WTC11 (cell line): ENCODE data around the gene UVRAG. TPM values are rescaled to one million over a fixed set of nuclear protein-coding genes. Genes with fewer than 3 reads are reported as not detected.

Experiments
- ATAC-seq: fragments of 200-7000 bp; cut with Tn5 transposase; 2 replicates; pipeline ENCODE4 v1.10.0; 2021; ENCODE audit warnings: mild to moderate bottlenecking, moderate library complexity
- CTCF ChIA-PET: fragments of 300-600 bp; sonication (Branson Sonifier 250); formaldehyde crosslinking; loops from one replicate; lab custom pipeline; 2021; ENCODE audit warnings: antibody characterized with exemption; lab: Charles Lee
- POLR2A ChIA-PET: fragments of 350-600 bp; sonication (Branson Sonifier 250); formaldehyde crosslinking; loops from one replicate; lab custom pipeline; 2021; ENCODE audit warnings: antibody characterized with exemption; lab: Charles Lee
- DNase-seq: peaks from one replicate; pipeline ENCODE4 v3.0.0; 2021; ENCODE audit warnings: low spot score
- H3K27ac Mint-ChIP-seq: 2 replicates; pipeline ENCODE4 v1.8.0; 2021; ENCODE audit warnings: mixed read lengths
- H3K27me3 Mint-ChIP-seq: 2 replicates; pipeline ENCODE4 v1.8.0; 2021; ENCODE audit warnings: low read depth, mild to moderate bottlenecking, moderate library complexity, mixed read lengths
- H3K36me3 Mint-ChIP-seq: 2 replicates; pipeline ENCODE4 v1.8.0; 2021; ENCODE audit warnings: mixed read lengths
- H3K4me1 Mint-ChIP-seq: 2 replicates; pipeline ENCODE4 v1.8.0; 2022; ENCODE audit warnings: mixed read lengths
- H3K4me3 Mint-ChIP-seq: 2 replicates; pipeline ENCODE4 v1.8.0; 2021; ENCODE audit warnings: mild to moderate bottlenecking, moderate library complexity, mixed read lengths
- H3K9me3 Mint-ChIP-seq: 2 replicates; pipeline ENCODE4 v1.8.0; 2021; ENCODE audit warnings: mixed read lengths
- ARID4B ChIP-seq: sonication (generic); formaldehyde crosslinking; IDR thresholded peaks from 2 replicates; pipeline ENCODE4 v1.8.0; 2023; ENCODE audit warnings: missing genetic modification reagents, mild to moderate bottlenecking, borderline replicate concordance
- CBFB ChIP-seq: sonication (generic); formaldehyde crosslinking; IDR thresholded peaks from 2 replicates; pipeline ENCODE4 v1.8.1; 2022; ENCODE audit warnings: mild to moderate bottlenecking, low read depth, missing genetic modification reagents
- E2F5 ChIP-seq: sonication (generic); formaldehyde crosslinking; IDR thresholded peaks from 2 replicates; pipeline ENCODE4 v1.8.1; 2022; ENCODE audit warnings: mild to moderate bottlenecking, moderate library complexity, missing genetic modification reagents
- ESRRA ChIP-seq: sonication (generic); formaldehyde crosslinking; IDR thresholded peaks from 2 replicates; pipeline ENCODE4 v1.8.1; 2022; ENCODE audit warnings: mild to moderate bottlenecking, missing genetic modification reagents, borderline replicate concordance
- FOXP4 ChIP-seq: sonication (generic); formaldehyde crosslinking; IDR thresholded peaks from 2 replicates; pipeline ENCODE4 v1.8.0; 2022; ENCODE audit warnings: mild to moderate bottlenecking, missing genetic modification reagents
- GTF2I ChIP-seq: fragments of 250-450 bp; sonication (Bioruptor Pico); conservative IDR thresholded peaks from 2 replicates; pipeline ENCODE4 v1.4.0; 2021; ENCODE audit warnings: mild to moderate bottlenecking
- KAT7 ChIP-seq: sonication (generic); formaldehyde crosslinking; IDR thresholded peaks from 2 replicates; pipeline ENCODE4 v1.8.1; 2023; ENCODE audit warnings: missing genetic modification reagents, mild to moderate bottlenecking, borderline replicate concordance
- MLX ChIP-seq: sonication (generic); formaldehyde crosslinking; IDR thresholded peaks from 2 replicates; pipeline ENCODE4 v1.8.1; 2023; ENCODE audit warnings: mild to moderate bottlenecking, missing genetic modification reagents, moderate library complexity
- NR3C1 ChIP-seq: sonication (generic); formaldehyde crosslinking; conservative IDR thresholded peaks from 2 replicates; pipeline ENCODE4 v1.8.1; 2023; ENCODE audit warnings: low read depth, mild to moderate bottlenecking, missing genetic modification reagents
- OVOL2 ChIP-seq: fragments of 250-450 bp; sonication (Bioruptor Pico); IDR thresholded peaks from 2 replicates; pipeline ENCODE4 v1.9.0; 2021; ENCODE audit warnings: mild to moderate bottlenecking, borderline replicate concordance
- PRRX2 ChIP-seq: fragments of 250-450 bp; sonication (Bioruptor Pico); IDR thresholded peaks from 2 replicates; pipeline ENCODE4 v1.8.0; 2021; ENCODE audit warnings: mild to moderate bottlenecking
- RORB ChIP-seq: fragments of 250-450 bp; sonication (Bioruptor Pico); IDR thresholded peaks from 2 replicates; pipeline ENCODE4 v1.9.0; 2021; ENCODE audit warnings: mild to moderate bottlenecking
- SOX15 ChIP-seq: fragments of 250-450 bp; sonication (Bioruptor Pico); IDR thresholded peaks from 2 replicates; pipeline ENCODE4 v1.9.0; 2021; ENCODE audit warnings: mild to moderate bottlenecking
- TCF7 ChIP-seq: sonication (generic); formaldehyde crosslinking; IDR thresholded peaks from 2 replicates; pipeline ENCODE4 v1.8.0; 2022; ENCODE audit warnings: mild to moderate bottlenecking, low read depth, missing genetic modification reagents, moderate library complexity
- TEAD1 ChIP-seq: sonication (generic); formaldehyde crosslinking; IDR thresholded peaks from 2 replicates; pipeline ENCODE4 v1.8.0; 2022; ENCODE audit warnings: mild to moderate bottlenecking, missing genetic modification reagents
- TP53 ChIP-seq: sonication (generic); formaldehyde crosslinking; IDR thresholded peaks from 2 replicates; pipeline ENCODE4 v1.8.1; 2023; ENCODE audit warnings: mild to moderate bottlenecking, missing genetic modification reagents
- USF2 ChIP-seq: sonication (generic); formaldehyde crosslinking; IDR thresholded peaks from 2 replicates; pipeline ENCODE4 v1.8.1; 2023; ENCODE audit warnings: mild to moderate bottlenecking, missing genetic modification reagents, moderate library complexity
- ZMAT4 ChIP-seq: fragments of 250-450 bp; sonication (Bioruptor Pico); IDR thresholded peaks from 2 replicates; pipeline ENCODE4 v1.9.0; 2021; ENCODE audit warnings: mild to moderate bottlenecking
- ZNF281 ChIP-seq: sonication (generic); formaldehyde crosslinking; IDR thresholded peaks from 2 replicates; pipeline ENCODE4 v1.8.0; 2023; ENCODE audit warnings: mild to moderate bottlenecking, missing genetic modification reagents
- ZNF671 ChIP-seq: fragments of 250-450 bp; sonication (Bioruptor Pico); IDR thresholded peaks from 2 replicates; pipeline ENCODE4 v1.8.0; 2021; ENCODE audit warnings: mild to moderate bottlenecking
- total RNA-seq: library from RNA; stranded (reverse); gene quantifications from 3 replicates; pipeline ENCODE4 v1.2.3, GENCODE V29; 2021

UVRAG gene
- total RNA-seq, 1 experiment from 2014 or later, result 14.5 TPM

GRCh38 chr11:75939516-75939915 lies 124.5 kb downstream of the UVRAG start:
- ChIA-PET POLR2A (no interaction called here), CTCF (no interaction called here)
- H3K4me3 Mint-ChIP-seq, result no peak overlapping the region
- ATAC-seq (no peak), DNase-seq (no peak)
- H3K27me3 Mint-ChIP-seq, result no peaks in the 10 kb centered on the region
- TF ChIP-seq CBFB (CRISPR knock-in tag), result no peak
- H3K36me3 Mint-ChIP-seq, result no peaks in the 10 kb centered on the region
- no peaks in the 10 kb centered on the region for H3K9me3 Mint-ChIP-seq
- H3K4me1 Mint-ChIP-seq, result peaks cover 12% of the 10 kb centered on the region
- no peak overlapping the region for H3K27ac Mint-ChIP-seq

GRCh38 chr11:75939992-75940391 lies 125.0 kb downstream of the UVRAG start:
- no peaks in the 10 kb centered on the region for H3K9me3 Mint-ChIP-seq
- DNase-seq (no peak), ATAC-seq (no peak)
- no peak overlapping the region for H3K4me3 Mint-ChIP-seq
- H3K27me3 Mint-ChIP-seq, result no peaks in the 10 kb centered on the region
- ChIA-PET POLR2A (no interaction called here), CTCF (no interaction called here)
- H3K36me3 Mint-ChIP-seq, result no peaks in the 10 kb centered on the region
- H3K27ac Mint-ChIP-seq, result no peak overlapping the region
- TF ChIP-seq TCF7 (CRISPR knock-in tag) (no peak), GTF2I (CRISPR knock-in tag) (no peak), KAT7 (CRISPR knock-in tag) (no peak), ZNF671 (no peak), TP53 (no peak), USF2 (CRISPR knock-in tag) (no peak), E2F5 (CRISPR knock-in tag) (no peak), TEAD1 (CRISPR knock-in tag) (no peak)
- H3K4me1 Mint-ChIP-seq, result peaks cover 12% of the 10 kb centered on the region

GRCh38 chr11:75940911-75941310 lies 125.9 kb downstream of the UVRAG start:
- CTCF ChIA-PET, result no interaction called here
- H3K36me3 Mint-ChIP-seq, result no peaks in the 10 kb centered on the region
- H3K9me3 Mint-ChIP-seq, result no peaks in the 10 kb centered on the region
- no peak overlapping the region for H3K27ac Mint-ChIP-seq
- no peaks in the 10 kb centered on the region for H3K27me3 Mint-ChIP-seq
- ATAC-seq, result no peak
- no peak for DNase-seq
- POLR2A ChIA-PET, result no interaction called here
- no peak overlapping the region for H3K4me3 Mint-ChIP-seq
- H3K4me1 Mint-ChIP-seq, result peaks cover 16% of the 10 kb centered on the region
- TF ChIP-seq PRRX2 (CRISPR knock-in tag), result no peak
- no peak for TF ChIP-seq FOXP4 (CRISPR knock-in tag)
- no peak for TF ChIP-seq ESRRA
- no peak for TF ChIP-seq RORB
- no peak for TF ChIP-seq NR3C1
- TF ChIP-seq ZNF281 (CRISPR knock-in tag), result no peak
- TF ChIP-seq OVOL2 (CRISPR knock-in tag), result no peak
- TF ChIP-seq SOX15 (CRISPR knock-in tag), result no peak
- no peak for TF ChIP-seq TEAD1 (CRISPR knock-in tag)
- TF ChIP-seq ARID4B (CRISPR knock-in tag), result no peak
- no peak for TF ChIP-seq ZMAT4
- no peak for TF ChIP-seq MLX
